HL-60 (cell line): Measurements from ENCODE around the gene SRRM5.

Experiments used
- POLR2AphosphoS5 ChIP-seq: IDR thresholded peaks from 2 replicates; pipeline ENCODE4 v1.6.1; 2012; ENCODE audit warnings: low read depth
- TF ChIP-seq, protein P1 (sequence below): IDR thresholded peaks from one replicate; pipeline ENCODE4 v1.5.1; 2011; ENCODE audit warnings: low read length, control low read depth, inconsistent platforms; ENCODE audit not compliant: insufficient read depth

GRCh38 chr19:43642531-43642930 lies 30.6 kb downstream of the SRRM5 start:
- TF ChIP-seq, protein P1, sequence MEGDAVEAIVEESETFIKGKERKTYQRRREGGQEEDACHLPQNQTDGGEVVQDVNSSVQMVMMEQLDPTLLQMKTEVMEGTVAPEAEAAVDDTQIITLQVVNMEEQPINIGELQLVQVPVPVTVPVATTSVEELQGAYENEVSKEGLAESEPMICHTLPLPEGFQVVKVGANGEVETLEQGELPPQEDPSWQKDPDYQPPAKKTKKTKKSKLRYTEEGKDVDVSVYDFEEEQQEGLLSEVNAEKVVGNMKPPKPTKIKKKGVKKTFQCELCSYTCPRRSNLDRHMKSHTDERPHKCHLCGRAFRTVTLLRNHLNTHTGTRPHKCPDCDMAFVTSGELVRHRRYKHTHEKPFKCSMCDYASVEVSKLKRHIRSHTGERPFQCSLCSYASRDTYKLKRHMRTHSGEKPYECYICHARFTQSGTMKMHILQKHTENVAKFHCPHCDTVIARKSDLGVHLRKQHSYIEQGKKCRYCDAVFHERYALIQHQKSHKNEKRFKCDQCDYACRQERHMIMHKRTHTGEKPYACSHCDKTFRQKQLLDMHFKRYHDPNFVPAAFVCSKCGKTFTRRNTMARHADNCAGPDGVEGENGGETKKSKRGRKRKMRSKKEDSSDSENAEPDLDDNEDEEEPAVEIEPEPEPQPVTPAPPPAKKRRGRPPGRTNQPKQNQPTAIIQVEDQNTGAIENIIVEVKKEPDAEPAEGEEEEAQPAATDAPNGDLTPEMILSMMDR, result no peak
- TF ChIP-seq POLR2AphosphoS5, result no peak
